Duodenal mucosa (tissue), 2 donors: ENCODE measurements around the gene EMP1.

ENCODE experiments used
- H3K27ac ChIP-seq: one replicate; pipeline ENCODE4 v1.7.0; 2013; ENCODE audit warnings: low read depth, low read length
- H3K27me3 ChIP-seq, 2 donors: one replicate each; pipeline ENCODE4 v1.7.0; 2013; ENCODE audit warnings: low read length in 2 of 2, control low read depth in 1 of 2; ENCODE audit not compliant: insufficient read depth in 2 of 2, control insufficient read depth in 1 of 2
- H3K36me3 ChIP-seq, 2 donors: one replicate each; pipeline ENCODE4 v1.7.0; 2013; ENCODE audit warnings: low read length in 2 of 2, control low read depth in 1 of 2; ENCODE audit not compliant: insufficient read depth in 2 of 2, control insufficient read depth in 1 of 2
- H3K4me1 ChIP-seq, 2 donors: one replicate each; pipeline ENCODE4 v1.7.0; 2013; ENCODE audit warnings: low read length in 2 of 2, control low read depth in 1 of 2; ENCODE audit not compliant: insufficient read depth in 2 of 2, control insufficient read depth in 1 of 2
- H3K4me3 ChIP-seq, 2 donors: one replicate each; pipeline ENCODE4 v1.7.0; 2013; ENCODE audit warnings: low read length in 2 of 2, low read depth in 1 of 2
- H3K9ac ChIP-seq, 2 donors: one replicate each; pipeline ENCODE4 v1.7.0; 2013; ENCODE audit warnings: low read length in 2 of 2, low read depth in 1 of 2
- H3K9me3 ChIP-seq, 2 donors: one replicate each; pipeline ENCODE4 v1.7.0; 2013; ENCODE audit warnings: low read length in 2 of 2, control low read depth in 1 of 2; ENCODE audit not compliant: control insufficient read depth in 1 of 2

Gene EMP1

GRCh38 chr12:13161172-13161571, 35.4 kb upstream of the EMP1 start:
- Histone ChIP-seq H3K27me3 (no peaks in the 10 kb centered on the region), H3K4me3 (no peak overlapping the region), H3K9me3 (no peaks in the 10 kb centered on the region), H3K9ac (no peak overlapping the region), H3K36me3 (no peaks in the 10 kb centered on the region), H3K4me1 (peaks cover 9 to 10% of the 10 kb centered on the region in 2 donors), H3K27ac (no peak overlapping the region)

GRCh38 chr12:13162904-13163303, 33.6 kb upstream of the EMP1 start:
- H3K27ac ChIP-seq: no peak overlapping the region
- H3K9me3 ChIP-seq: no peaks in the 10 kb centered on the region
- H3K4me3 ChIP-seq: no peak overlapping the region
- no peaks in the 10 kb centered on the region for H3K27me3 ChIP-seq
- peaks cover 9 to 10% of the 10 kb centered on the region in 2 donors for H3K4me1 ChIP-seq
- H3K9ac ChIP-seq: no peak overlapping the region
- H3K36me3 ChIP-seq: no peaks in the 10 kb centered on the region

- H3K9ac ChIP-seq: no peak overlapping the region
- no peak overlapping the region for H3K27ac ChIP-seq
- H3K9me3 ChIP-seq: no peaks in the 10 kb centered on the region
- H3K4me3 ChIP-seq: no peak overlapping the region
- no peaks in the 10 kb centered on the region for H3K27me3 ChIP-seq
- no peaks in the 10 kb centered on the region for H3K36me3 ChIP-seq
- H3K4me1 ChIP-seq: peaks cover 9 to 10% of the 10 kb centered on the region in 2 donors
Measured at GRCh38 chr12:13163868-13164635, 32.5 kb upstream of the EMP1 start.

- Histone ChIP-seq H3K4me1 (peaks cover 9 to 10% of the 10 kb centered on the region in 2 donors), H3K9me3 (no peaks in the 10 kb centered on the region), H3K36me3 (no peaks in the 10 kb centered on the region), H3K4me3 (no peak overlapping the region), H3K27me3 (no peaks in the 10 kb centered on the region), H3K27ac (no peak overlapping the region), H3K9ac (no peak overlapping the region)
Measured at GRCh38 chr12:13164921-13165616, 31.5 kb upstream of the EMP1 start.

GRCh38 chr12:13165617-13166041, 30.9 kb upstream of the EMP1 start:
- no peak overlapping the region for H3K9ac ChIP-seq
- no peaks in the 10 kb centered on the region for H3K9me3 ChIP-seq
- no peaks in the 10 kb centered on the region for H3K27me3 ChIP-seq
- no peaks in the 10 kb centered on the region for H3K36me3 ChIP-seq
- peaks cover 9 to 10% of the 10 kb centered on the region in 2 donors for H3K4me1 ChIP-seq
- no peak overlapping the region for H3K27ac ChIP-seq
- no peak overlapping the region for H3K4me3 ChIP-seq

- H3K9ac ChIP-seq: no peak overlapping the region
- H3K27me3 ChIP-seq: no peaks in the 10 kb centered on the region
- peaks cover 12 to 14% of the 10 kb centered on the region in 2 donors for H3K4me1 ChIP-seq
- no peak overlapping the region for H3K27ac ChIP-seq
- H3K36me3 ChIP-seq: no peaks in the 10 kb centered on the region
- H3K4me3 ChIP-seq: no peak overlapping the region
- H3K9me3 ChIP-seq: no peaks in the 10 kb centered on the region
Measured at GRCh38 chr12:13167226-13167625, 29.3 kb upstream of the EMP1 start.

GRCh38 chr12:13167906-13168305, 28.6 kb upstream of the EMP1 start:
- Histone ChIP-seq H3K9ac (no peak overlapping the region), H3K27ac (no peak overlapping the region), H3K4me1 (peaks cover 12 to 15% of the 10 kb centered on the region in 2 donors), H3K36me3 (no peaks in the 10 kb centered on the region), H3K9me3 (no peaks in the 10 kb centered on the region), H3K4me3 (no peak overlapping the region), H3K27me3 (no peaks in the 10 kb centered on the region)

- Histone ChIP-seq H3K36me3 (no peaks in the 10 kb centered on the region), H3K27me3 (no peaks in the 10 kb centered on the region), H3K9me3 (no peaks in the 10 kb centered on the region), H3K4me1 (peaks cover 15 to 18% of the 10 kb centered on the region in 2 donors), H3K9ac (no peak overlapping the region), H3K27ac (no peak overlapping the region), H3K4me3 (no peak overlapping the region)
Measured at GRCh38 chr12:13169272-13169671, 27.3 kb upstream of the EMP1 start.

- H3K36me3 ChIP-seq: no peaks in the 10 kb centered on the region
- no peak overlapping the region for H3K4me3 ChIP-seq
- no peak overlapping the region for H3K27ac ChIP-seq
- no peaks in the 10 kb centered on the region for H3K27me3 ChIP-seq
- no peaks in the 10 kb centered on the region for H3K9me3 ChIP-seq
- H3K9ac ChIP-seq: no peak overlapping the region
- peaks cover 8 to 10% of the 10 kb centered on the region in 2 donors for H3K4me1 ChIP-seq
Measured at GRCh38 chr12:13170892-13171490, 25.5 kb upstream of the EMP1 start.
